Neural progenitor cell (in vitro differentiated cells): ENCODE data around the gene CADM1.

ENCODE experiments used
- EZH2 ChIP-seq: fragments of 200-600 bp; sonication (generic); IDR thresholded peaks from 2 replicates; pipeline ENCODE4 v1.6.1; 2017; ENCODE audit warnings: antibody characterized with exemption, mild to moderate bottlenecking, moderate library complexity
- TF ChIP-seq, protein P1 (sequence below): fragments of 200-600 bp; sonication (generic); IDR thresholded peaks from 2 replicates; pipeline ENCODE4 v1.5.1; 2017; ENCODE audit warnings: antibody characterized with exemption, mild to moderate bottlenecking

GRCh38 chr11:115455613-115456012, 48.6 kb downstream of the CADM1 start:
- TF ChIP-seq, protein P1, sequence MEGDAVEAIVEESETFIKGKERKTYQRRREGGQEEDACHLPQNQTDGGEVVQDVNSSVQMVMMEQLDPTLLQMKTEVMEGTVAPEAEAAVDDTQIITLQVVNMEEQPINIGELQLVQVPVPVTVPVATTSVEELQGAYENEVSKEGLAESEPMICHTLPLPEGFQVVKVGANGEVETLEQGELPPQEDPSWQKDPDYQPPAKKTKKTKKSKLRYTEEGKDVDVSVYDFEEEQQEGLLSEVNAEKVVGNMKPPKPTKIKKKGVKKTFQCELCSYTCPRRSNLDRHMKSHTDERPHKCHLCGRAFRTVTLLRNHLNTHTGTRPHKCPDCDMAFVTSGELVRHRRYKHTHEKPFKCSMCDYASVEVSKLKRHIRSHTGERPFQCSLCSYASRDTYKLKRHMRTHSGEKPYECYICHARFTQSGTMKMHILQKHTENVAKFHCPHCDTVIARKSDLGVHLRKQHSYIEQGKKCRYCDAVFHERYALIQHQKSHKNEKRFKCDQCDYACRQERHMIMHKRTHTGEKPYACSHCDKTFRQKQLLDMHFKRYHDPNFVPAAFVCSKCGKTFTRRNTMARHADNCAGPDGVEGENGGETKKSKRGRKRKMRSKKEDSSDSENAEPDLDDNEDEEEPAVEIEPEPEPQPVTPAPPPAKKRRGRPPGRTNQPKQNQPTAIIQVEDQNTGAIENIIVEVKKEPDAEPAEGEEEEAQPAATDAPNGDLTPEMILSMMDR = no peak
- TF ChIP-seq EZH2 = no peak
